Measurements from ENCODE around the gene TP53INP2. TPM values are rescaled to one million over a fixed set of nuclear protein-coding genes. Genes with fewer than 3 reads are reported as not detected.

The TP53INP2 gene
- total and polyA plus RNA-seq, 9 of the 15 experiments (the other 6 are each of a cell fraction or from before 2014, with no cell fraction given), result 0.43 to 5.0 (median 1.3) TPM

- no peak for TF ChIP-seq ATF6 (CRISPR knock-in tag; IDR thresholded peaks at IDR 0.05)
- no peak for TF ChIP-seq HNRNPUL1 (IDR thresholded peaks at IDR 0.05; ENCODE audit: low read length)
- no peak for TF ChIP-seq FIP1L1 (IDR thresholded peaks at IDR 0.05; ENCODE audit: low read depth, low read length, poor library complexity, severe bottlenecking)
- no peak for TF ChIP-seq PCBP2 (IDR thresholded peaks at IDR 0.05; ENCODE audit: low read depth, low read length, poor library complexity, severe bottlenecking)
- TF ChIP-seq CEBPB (tag; IDR thresholded peaks at IDR 0.05), result 0 out of 2 replicates have a peak, but pooled peaks have one; percentile 21
- TF ChIP-seq ZNF507 (tag; conservative IDR thresholded peaks at IDR 0.05), result no peak
- no peak for TF ChIP-seq MYBL2 (IDR thresholded peaks at IDR 0.05; ENCODE audit: low read depth)
- TF ChIP-seq MYBL2 (CRISPR knock-in tag; IDR thresholded peaks at IDR 0.05; ENCODE audit: borderline replicate concordance), result no peak
- no peak for TF ChIP-seq ZNF717 (CRISPR knock-in tag; IDR thresholded peaks at IDR 0.05)
- no peak for TF ChIP-seq POLR2H (tag; IDR thresholded peaks at IDR 0.05; ENCODE audit: low read depth)
- no peak for TF ChIP-seq ZBTB26 (CRISPR knock-in tag; IDR thresholded peaks at IDR 0.05)
- TF ChIP-seq VEZF1 (CRISPR knock-in tag; IDR thresholded peaks at IDR 0.05), result no peak
- peak; percentile 63 for TF ChIP-seq CREM (IDR thresholded peaks at IDR 0.05; ENCODE audit: low read depth)
- no peak for TF ChIP-seq PPARD (CRISPR knock-in tag; IDR thresholded peaks at IDR 0.05)
- peak; percentile 42; the same call in 1 of the 2 replicates for TF ChIP-seq SMAD4 (CRISPR knock-in tag; conservative IDR thresholded peaks at IDR 0.05)
- TF ChIP-seq HEY1 (CRISPR knock-in tag; IDR thresholded peaks at IDR 0.05; ENCODE audit: borderline replicate concordance), result peak; percentile 38; the same call in 1 of the 2 replicates
- TF ChIP-seq PREB (CRISPR knock-in tag; IDR thresholded peaks at IDR 0.05), result no peak
- TF ChIP-seq NFE2 (IDR thresholded peaks at IDR 0.05; ENCODE audit: low read depth), result peak; percentile 51
- TF ChIP-seq HIVEP1 (CRISPR knock-in tag; IDR thresholded peaks at IDR 0.05), result no peak
- no peak for TF ChIP-seq NUFIP1 (IDR thresholded peaks at IDR 0.05; ENCODE audit: partially characterized antibody)
- no peak for TF ChIP-seq TBP (optimal IDR thresholded peaks at IDR 0.05; ENCODE audit: low read depth, low read length)
- no peak for TF ChIP-seq IRF2 (CRISPR knock-in tag; IDR thresholded peaks at IDR 0.05)
- peak; percentile 46 for TF ChIP-seq C11orf30 (IDR thresholded peaks at IDR 0.05; ENCODE audit: low read depth)
- peak; percentile 39 to 65; a peak in 3 of 4 replicates for TF ChIP-seq FOXK2 (conservative IDR thresholded peaks at IDR 0.05 in 1 of 2, IDR thresholded peaks at IDR 0.05 in 1 of 2; ENCODE audit: low read depth in 2 of 2)
Observed at GRCh38 chr20:34713194-34713943, 9.2 kb downstream of the TP53INP2 start (continued).
